DOHH2 (cell line): ENCODE data around the gene NES.

Experiments
- H3F3A ChIP-seq: fragments of 200-600 bp; sonication (generic), shearing (Covaris generic); 2 replicates; pipeline ENCODE4 v1.6.0; 2016; ENCODE audit warnings: antibody characterized with exemption, mild to moderate bottlenecking; ENCODE audit not compliant: control insufficient read depth, insufficient read depth
- H3K27ac ChIP-seq: fragments of 200-600 bp; sonication (generic); 2 replicates; pipeline ENCODE4 v1.5.1; 2014; ENCODE audit warnings: low read depth, mild to moderate bottlenecking, low read length, moderate library complexity
- H3K27me3 ChIP-seq: fragments of 200-600 bp; sonication (generic); 2 replicates; pipeline ENCODE4 v1.6.1; 2014; ENCODE audit warnings: mild to moderate bottlenecking, low read length, mixed read lengths; ENCODE audit not compliant: control insufficient read depth
- H3K36me3 ChIP-seq: fragments of 200-600 bp; sonication (generic); 2 replicates; pipeline ENCODE4 v1.6.1; 2014; ENCODE audit warnings: mild to moderate bottlenecking, low read length, moderate library complexity, mixed read lengths; ENCODE audit not compliant: control insufficient read depth
- H3K4me1 ChIP-seq: fragments of 200-600 bp; sonication (generic); 2 replicates; pipeline ENCODE4 v1.6.1; 2014; ENCODE audit warnings: mild to moderate bottlenecking, low read length, mixed read lengths; ENCODE audit not compliant: control insufficient read depth
- H3K4me2 ChIP-seq: fragments of 200-600 bp; sonication (generic); 2 replicates; pipeline ENCODE4 v1.6.0; 2014; ENCODE audit warnings: mild to moderate bottlenecking, low read length, moderate library complexity
- H3K4me3 ChIP-seq: fragments of 200-600 bp; sonication (generic); 2 replicates; pipeline ENCODE4 v1.5.1; 2014; ENCODE audit warnings: mild to moderate bottlenecking, low read length, mixed read lengths
- H3K79me2 ChIP-seq: fragments of 200-600 bp; sonication (generic); 2 replicates; pipeline ENCODE4 v1.6.1; 2014; ENCODE audit warnings: mild to moderate bottlenecking, low read length, mixed read lengths; ENCODE audit not compliant: control insufficient read depth
- H3K9me2 ChIP-seq: fragments of 200-600 bp; sonication (generic); replicated peaks from 2 replicates; pipeline ENCODE4 v1.6.1; 2014; ENCODE audit warnings: mild to moderate bottlenecking, low read length, mixed read lengths; ENCODE audit not compliant: control insufficient read depth
- H3K9me3 ChIP-seq: fragments of 200-600 bp; sonication (generic); 2 replicates; pipeline ENCODE4 v1.6.1; 2014; ENCODE audit warnings: antibody characterized with exemption, low read length, mixed read lengths; ENCODE audit not compliant: control insufficient read depth, insufficient read depth
- H4K20me1 ChIP-seq: fragments of 200-600 bp; sonication (generic); 2 replicates; pipeline ENCODE4 v1.6.0; 2014; ENCODE audit warnings: low read depth, mild to moderate bottlenecking, antibody characterized with exemption, low read length, moderate library complexity; ENCODE audit not compliant: control insufficient read depth, insufficient read depth
- CTCF ChIP-seq: fragments of 200-600 bp; sonication (generic); IDR thresholded peaks from one replicate; pipeline ENCODE4 v1.5.1; 2014; ENCODE audit warnings: antibody characterized with exemption, mild to moderate bottlenecking, low read depth, low read length; ENCODE audit not compliant: poor library complexity, severe bottlenecking
- EZH2phosphoT487 ChIP-seq: fragments of 200-600 bp; sonication (generic); IDR thresholded peaks from 2 replicates; pipeline ENCODE4 v1.6.1; 2017; ENCODE audit warnings: borderline replicate concordance, mild to moderate bottlenecking, antibody characterized with exemption, low read length, moderate library complexity, mixed read lengths

Gene NES

GRCh38 chr1:156622581-156623297 lies 54.5 kb downstream of the NES start:
- Histone ChIP-seq H4K20me1 (no peaks in the 10 kb centered on the region), H3K4me3 (no peak overlapping the region), H3K79me2 (no peaks in the 10 kb centered on the region), H3K27me3 (peaks cover 53% of the 10 kb centered on the region), H3K27ac (no peak overlapping the region), H3K4me1 (peaks cover 35% of the 10 kb centered on the region), H3K9me2 (no peaks in the 10 kb centered on the region), H3K4me2 (no peak overlapping the region), H3F3A (peaks cover 12% of the 10 kb centered on the region), H3K9me3 (no peaks in the 10 kb centered on the region), H3K36me3 (no peaks in the 10 kb centered on the region)
- TF ChIP-seq CTCF: no peak

GRCh38 chr1:156619582-156619955 lies 57.6 kb downstream of the NES start:
- no peaks in the 10 kb centered on the region for H3K36me3 ChIP-seq
- peaks cover 5% of the 10 kb centered on the region; the same call in 1 of the 2 replicates for H3K4me1 ChIP-seq
- no peaks in the 10 kb centered on the region for H3K9me3 ChIP-seq
- H3K4me2 ChIP-seq: no peak overlapping the region
- no peak for TF ChIP-seq EZH2phosphoT487
- peak; percentile 2 for TF ChIP-seq CTCF
- no peak overlapping the region for H3K4me3 ChIP-seq
- no peak overlapping the region for H3K27ac ChIP-seq
- no peaks in the 10 kb centered on the region for H4K20me1 ChIP-seq
- H3K9me2 ChIP-seq: no peaks in the 10 kb centered on the region
- H3K27me3 ChIP-seq: peaks cover 54% of the 10 kb centered on the region
- no peaks in the 10 kb centered on the region for H3F3A ChIP-seq
- no peaks in the 10 kb centered on the region for H3K79me2 ChIP-seq

GRCh38 chr1:156618853-156619581 lies 58.2 kb downstream of the NES start, which contains the start of gene HAPLN2:
TSS of gene HAPLN2 (plus strand) at chr1:156619415. CDS start at chr1:156623491, 4,076 bp downstream.
- Histone ChIP-seq H3K27ac (no peak within 1 kb of the TSS), H3F3A (no peaks in the 10 kb centered on the region), H3K27me3 (peaks cover 50% of the 10 kb centered on the region), H3K4me2 (no peak within 1 kb of the TSS), H3K36me3 (no peaks in the 10 kb centered on the region), H4K20me1 (no peaks in the 10 kb centered on the region), H3K4me3 (no peak within 1 kb of the TSS), H3K4me1 (no peaks in the 10 kb centered on the region), H3K9me3 (no peaks in the 10 kb centered on the region), H3K9me2 (no peaks in the 10 kb centered on the region), H3K79me2 (no peaks in the 10 kb centered on the region)
- TF ChIP-seq CTCF (peak; percentile 73), EZH2phosphoT487 (no peak)
